GM18870 (cell line): ENCODE measurements around the gene RFPL1.
"Not testable (repeated sequence)": the region's sequence is repeated elsewhere in the genome, so short reads cannot be mapped to it uniquely, and the experiment has no call there.

Source experiments
- ATAC-seq: cut with Tn5 transposase; IDR thresholded peaks from one replicate; pipeline ENCODE4 v1.9.1; 2021; ENCODE audit warnings: moderate library complexity; ENCODE audit not compliant: unreplicated experiment

The RFPL1 gene

DNA sequence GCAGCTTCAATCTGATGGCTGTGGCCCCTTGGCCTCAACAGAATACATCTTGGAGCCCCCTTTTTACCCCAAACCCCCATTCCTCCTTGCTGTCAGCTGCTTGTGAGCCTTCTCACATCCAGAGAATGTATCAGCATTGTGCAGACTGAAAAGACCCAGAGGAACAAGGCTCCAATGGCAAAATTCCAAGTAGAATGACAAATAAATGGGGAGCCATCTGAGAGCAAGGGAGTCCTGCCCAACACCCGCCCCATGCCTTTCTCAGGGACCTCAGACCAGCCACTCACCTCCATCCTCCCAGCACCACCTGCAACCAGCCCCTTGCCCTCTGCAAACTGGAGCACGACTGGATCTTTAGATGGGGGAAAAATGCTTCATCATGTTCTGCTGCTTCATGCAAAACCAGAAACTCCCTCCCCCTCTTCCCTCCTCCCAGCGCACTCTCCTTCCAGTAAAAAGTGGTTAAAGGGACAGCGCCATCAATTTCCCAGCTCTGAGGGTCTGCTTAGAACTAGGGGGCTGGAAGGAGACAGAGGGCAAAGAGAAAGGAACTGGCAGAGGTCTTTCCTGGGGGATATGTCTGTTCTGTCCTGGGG lies 39.4 kb downstream of the RFPL1 start:
- no peak for ATAC-seq

GRCh38 chr22:29478326-29479276 lies 40.2 kb downstream of the RFPL1 start:
- no peak for ATAC-seq

DNA sequence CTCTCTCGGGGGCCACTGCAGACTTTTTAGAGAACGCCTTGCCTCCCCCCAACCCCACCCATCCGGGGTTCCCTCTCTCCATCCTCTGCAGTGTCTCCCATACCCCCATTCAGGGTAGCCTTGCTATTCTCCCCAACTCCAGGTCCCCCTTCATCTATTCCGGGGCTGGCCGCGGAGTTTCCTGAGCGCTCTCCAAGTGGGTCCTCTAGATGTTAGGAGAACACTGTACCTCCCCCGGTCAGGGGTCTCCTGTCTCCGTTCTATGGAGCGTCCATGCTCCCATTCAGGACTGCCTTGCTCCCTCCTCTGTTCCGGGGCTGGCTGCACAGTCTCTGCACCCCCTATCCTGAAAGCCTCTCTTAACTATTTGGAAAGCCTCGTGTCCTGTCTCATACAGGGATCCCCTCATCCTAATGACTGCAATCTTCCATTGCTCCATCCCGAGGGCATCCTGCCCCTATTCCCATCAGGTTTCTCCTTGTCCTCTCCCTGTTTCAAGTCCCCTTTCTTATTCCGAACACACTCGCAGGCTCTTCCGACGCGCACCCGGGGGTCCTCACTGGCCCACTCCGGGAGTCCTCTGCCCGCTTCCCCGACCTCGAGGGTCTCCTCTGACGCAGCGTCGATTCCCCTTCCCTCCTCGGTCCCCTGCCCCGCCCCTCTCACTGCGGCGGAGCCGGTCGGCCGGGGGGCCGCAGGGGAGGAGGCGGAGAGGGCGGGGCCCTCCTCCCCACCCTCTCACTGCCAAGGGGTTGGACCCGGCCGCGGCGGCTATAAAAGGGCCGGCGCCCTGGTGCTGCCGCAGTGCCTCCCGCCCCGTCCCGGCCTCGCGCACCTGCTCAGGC lies 41.3 kb downstream of the RFPL1 start, which contains the start of gene NEFH:
Gene NEFH, plus strand, starts transcription at position 802 of the 845 bp plus-strand sequence. CDS start 45 bp downstream, outside the sequence.
- no peak for ATAC-seq

- ATAC-seq = no peak
Observed at GRCh38 chr22:29480262-29480511, 41.8 kb downstream of the RFPL1 start.

DNA sequence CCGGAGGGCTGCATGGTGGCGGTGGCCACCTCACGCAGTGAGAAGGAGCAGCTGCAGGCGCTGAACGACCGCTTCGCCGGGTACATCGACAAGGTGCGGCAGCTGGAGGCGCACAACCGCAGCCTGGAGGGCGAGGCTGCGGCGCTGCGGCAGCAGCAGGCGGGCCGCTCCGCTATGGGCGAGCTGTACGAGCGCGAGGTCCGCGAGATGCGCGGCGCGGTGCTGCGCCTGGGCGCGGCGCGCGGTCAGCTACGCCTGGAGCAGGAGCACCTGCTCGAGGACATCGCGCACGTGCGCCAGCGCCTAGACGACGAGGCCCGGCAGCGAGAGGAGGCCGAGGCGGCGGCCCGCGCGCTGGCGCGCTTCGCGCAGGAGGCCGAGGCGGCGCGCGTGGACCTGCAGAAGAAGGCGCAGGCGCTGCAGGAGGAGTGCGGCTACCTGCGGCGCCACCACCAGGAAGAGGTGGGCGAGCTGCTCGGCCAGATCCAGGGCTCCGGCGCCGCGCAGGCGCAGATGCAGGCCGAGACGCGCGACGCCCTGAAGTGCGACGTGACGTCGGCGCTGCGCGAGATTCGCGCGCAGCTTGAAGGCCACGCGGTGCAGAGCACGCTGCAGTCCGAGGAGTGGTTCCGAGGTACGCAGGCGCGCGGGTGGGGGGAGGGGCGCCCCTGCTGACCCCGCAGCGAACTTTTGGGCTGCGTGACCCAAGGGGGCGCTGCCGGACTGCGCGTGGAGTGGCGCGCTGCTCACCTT lies 42.3 kb downstream of the RFPL1 start:
- ATAC-seq = no peak

- no peak for ATAC-seq
Observed at GRCh38 chr22:29481265-29482000, 43.0 kb downstream of the RFPL1 start.

GRCh38 chr22:29482253-29482652 lies 43.9 kb downstream of the RFPL1 start:
- no peak for ATAC-seq

DNA sequence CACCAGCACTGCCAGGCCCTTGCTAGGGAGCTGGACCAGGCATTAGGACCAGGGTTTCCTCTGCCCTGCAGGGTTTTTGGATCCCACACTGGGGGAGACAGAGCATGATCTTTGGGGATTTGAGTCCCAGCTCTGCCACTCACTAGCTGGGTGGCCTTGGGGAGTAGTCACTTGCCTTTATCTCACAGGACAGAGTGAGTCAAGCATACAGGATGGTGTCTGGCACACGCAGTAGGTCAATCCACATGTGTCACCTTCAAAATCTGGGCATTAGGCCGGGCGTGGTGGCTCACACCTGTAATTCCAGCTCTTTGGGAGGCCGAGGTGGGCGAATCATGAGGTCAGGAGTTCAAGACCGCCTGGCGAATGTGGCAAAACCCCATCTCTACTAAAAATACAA lies 44.3 kb downstream of the RFPL1 start:
- no peak for ATAC-seq

GRCh38 chr22:29483254-29483653 lies 44.9 kb downstream of the RFPL1 start:
- no peak for ATAC-seq

DNA sequence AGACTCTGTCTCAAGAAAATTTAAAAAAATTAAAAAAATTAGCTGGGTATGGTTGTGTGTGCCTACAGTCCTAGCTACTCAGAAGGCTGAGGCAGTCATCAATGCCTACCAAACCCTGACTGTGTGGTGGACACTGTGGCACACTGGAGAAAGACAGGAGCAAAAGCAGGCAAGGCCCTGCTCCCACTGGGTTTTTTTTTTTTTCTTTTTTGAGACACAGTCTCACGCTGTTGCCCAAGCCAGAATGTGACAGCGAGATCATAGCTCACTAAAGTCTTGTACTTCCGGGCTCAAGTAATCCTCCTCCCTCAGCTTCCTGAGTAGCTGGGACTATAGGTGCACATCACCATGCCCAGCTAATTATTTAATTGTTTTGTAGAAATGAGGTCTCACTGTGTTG lies 46.3 kb downstream of the RFPL1 start:
- ATAC-seq = no peak

- no peak for ATAC-seq
Observed at GRCh38 chr22:29485448-29485847, 47.1 kb downstream of the RFPL1 start.

- no peak for ATAC-seq
Observed at GRCh38 chr22:29487426-29487986, 49.1 kb downstream of the RFPL1 start.

DNA sequence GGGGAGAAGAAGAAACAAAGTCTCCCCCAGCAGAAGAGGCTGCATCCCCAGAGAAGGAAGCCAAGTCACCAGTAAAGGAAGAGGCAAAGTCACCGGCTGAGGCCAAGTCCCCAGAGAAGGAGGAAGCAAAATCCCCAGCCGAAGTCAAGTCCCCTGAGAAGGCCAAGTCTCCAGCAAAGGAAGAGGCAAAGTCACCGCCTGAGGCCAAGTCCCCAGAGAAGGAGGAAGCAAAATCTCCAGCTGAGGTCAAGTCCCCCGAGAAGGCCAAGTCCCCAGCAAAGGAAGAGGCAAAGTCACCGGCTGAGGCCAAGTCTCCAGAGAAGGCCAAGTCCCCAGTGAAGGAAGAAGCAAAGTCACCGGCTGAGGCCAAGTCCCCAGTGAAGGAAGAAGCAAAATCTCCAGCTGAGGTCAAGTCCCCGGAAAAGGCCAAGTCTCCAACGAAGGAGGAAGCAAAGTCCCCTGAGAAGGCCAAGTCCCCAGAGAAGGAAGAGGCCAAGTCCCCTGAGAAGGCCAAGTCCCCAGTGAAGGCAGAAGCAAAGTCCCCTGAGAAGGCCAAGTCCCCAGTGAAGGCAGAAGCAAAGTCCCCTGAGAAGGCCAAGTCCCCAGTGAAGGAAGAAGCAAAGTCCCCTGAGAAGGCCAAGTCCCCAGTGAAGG lies 50.9 kb downstream of the RFPL1 start:
- ATAC-seq = not testable (repeated sequence)

GRCh38 chr22:29491012-29491411 lies 52.6 kb downstream of the RFPL1 start:
- no peak for ATAC-seq
